GM03348 (cell line): ENCODE results near the gene KLHL36.
A peak's percentile ranks its signal among the peaks of the same experiment; 100 is the strongest.

Source experiments
- DNase-seq: peaks from one replicate; pipeline ENCODE4 v3.0.0; 2012; ENCODE audit warnings: low spot score

Gene KLHL36

GRCh38 chr16:84647828-84648594, at the start of gene KLHL36:
TSS of gene KLHL36 (plus strand) at chr16:84648511. CDS start at chr16:84650868, 2,357 bp downstream.
- DNase-seq: peak; percentile 97

- peak; percentile 78 for DNase-seq
These were observed 48.6 kb upstream of the KLHL36 start for GRCh38 chr16:84599521-84600202.

DNA sequence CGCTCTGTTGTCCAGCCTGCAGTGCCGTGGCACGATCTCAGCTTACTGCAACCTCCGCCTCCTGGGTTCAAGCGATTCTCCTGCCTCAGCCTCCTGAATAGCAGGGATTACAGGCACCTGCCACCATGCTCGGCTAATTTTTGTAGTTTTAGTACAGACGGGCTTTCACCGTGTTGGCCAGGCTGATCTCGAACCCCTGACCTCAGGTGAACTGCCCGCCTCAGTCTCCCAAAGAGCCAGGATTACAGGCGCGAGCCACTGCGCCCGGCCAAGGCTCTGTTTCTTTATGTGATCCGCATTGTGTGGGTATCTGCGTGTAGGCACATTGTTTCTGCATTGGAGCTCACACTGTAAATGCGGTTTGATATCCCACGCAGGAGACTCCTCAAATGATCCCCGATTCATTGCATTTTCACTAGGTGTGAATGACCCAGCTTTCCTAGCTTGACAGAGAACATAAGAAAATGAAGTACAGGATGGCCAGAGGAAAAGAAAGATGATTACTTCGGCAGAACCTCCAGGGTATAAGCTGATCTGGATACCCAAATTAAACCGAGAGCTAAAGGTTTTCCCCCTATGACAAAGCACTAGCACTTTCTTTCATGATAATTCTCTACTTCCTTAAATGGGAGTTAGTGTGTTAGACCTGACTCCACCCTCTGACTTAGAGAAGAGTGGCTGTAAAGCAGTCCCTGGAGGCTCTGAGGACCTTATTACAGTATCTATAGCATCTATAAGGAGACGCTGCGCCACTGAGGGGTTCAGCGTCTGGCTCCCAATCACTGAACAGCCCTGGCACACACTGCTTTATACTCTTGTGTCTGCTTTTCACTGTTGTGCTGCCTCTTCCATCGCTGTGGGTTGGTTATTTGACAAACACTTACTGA, 47.7 kb upstream of the KLHL36 start:
- no peak for DNase-seq

DNA sequence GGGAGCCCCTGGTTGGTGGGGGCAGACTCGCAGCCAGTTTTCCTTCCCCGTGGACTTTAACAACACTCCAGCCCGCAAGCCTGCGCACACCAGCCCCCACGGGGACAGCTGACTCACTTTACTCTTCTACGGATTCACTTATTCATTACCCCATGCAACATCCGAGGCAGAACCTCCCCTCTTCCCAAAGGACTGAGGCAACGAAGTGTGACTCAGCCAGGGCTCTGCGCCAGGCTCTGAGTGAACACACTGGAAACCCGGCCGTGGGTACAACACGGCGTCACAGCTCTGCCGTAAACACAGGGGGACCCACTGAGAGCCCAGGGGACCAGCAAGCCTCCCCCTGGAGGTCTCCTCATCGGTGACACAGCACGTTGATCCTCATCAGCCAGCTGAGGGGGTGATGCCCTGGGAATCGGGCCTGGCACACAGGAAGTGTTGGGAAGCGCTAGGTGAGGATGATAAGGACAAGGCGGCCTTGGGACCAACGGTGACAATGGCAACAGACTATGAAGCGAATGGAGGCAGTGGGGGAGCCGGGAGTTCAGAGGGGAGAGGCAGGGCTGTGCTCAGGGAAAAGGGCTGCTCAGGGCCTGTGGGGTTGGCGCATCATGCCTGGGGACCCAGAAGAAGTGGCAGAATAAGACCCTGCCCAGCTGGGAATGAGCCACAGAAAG, 45.0 kb upstream of the KLHL36 start:
- DNase-seq: peak; percentile 94

GRCh38 chr16:84603940-84604339, 44.4 kb upstream of the KLHL36 start:
- no peak for DNase-seq

GRCh38 chr16:84604477-84605013, 43.8 kb upstream of the KLHL36 start:
- DNase-seq: no peak

GRCh38 chr16:84605339-84605848, 42.9 kb upstream of the KLHL36 start:
- DNase-seq: no peak

DNA sequence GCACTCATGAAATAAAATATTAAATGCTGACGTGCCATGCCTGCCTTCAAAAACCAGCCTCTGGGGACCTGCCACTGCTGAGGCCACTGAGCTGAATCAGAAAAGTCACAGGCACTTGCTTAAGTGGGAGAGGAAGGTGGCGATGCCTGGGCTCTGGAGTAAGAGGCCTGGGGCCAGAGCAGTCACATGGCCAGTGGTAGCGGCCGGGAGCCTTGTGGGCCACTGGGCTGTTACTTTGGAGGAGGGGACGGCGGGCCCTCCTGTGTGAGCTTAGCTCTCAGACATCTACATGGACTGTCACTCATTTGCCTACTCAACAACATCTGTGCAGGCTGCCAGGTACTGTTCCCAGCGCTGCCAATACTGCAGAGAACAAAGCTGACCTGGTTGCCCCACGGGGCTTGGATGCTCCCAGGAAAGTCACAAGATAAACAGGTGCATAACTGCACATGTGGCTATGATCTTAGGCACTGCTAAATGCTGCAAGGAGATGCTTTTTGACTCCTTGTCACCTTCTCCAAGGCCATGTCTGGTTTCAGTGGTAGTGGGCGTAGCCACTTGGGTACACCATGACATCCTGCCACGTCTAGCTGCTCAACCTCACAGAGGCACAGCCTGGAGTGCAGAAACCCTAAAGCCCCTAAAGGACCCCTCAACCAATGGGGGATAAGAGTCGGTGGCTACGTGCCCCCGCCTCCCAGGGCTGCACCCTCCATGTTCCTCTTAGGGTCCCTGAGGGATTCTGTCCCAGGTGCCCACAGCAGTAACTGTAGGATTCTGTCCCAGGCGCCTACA, 42.0 kb upstream of the KLHL36 start:
- DNase-seq: no peak

GRCh38 chr16:84607061-84607460, 41.2 kb upstream of the KLHL36 start:
- DNase-seq: no peak

DNA sequence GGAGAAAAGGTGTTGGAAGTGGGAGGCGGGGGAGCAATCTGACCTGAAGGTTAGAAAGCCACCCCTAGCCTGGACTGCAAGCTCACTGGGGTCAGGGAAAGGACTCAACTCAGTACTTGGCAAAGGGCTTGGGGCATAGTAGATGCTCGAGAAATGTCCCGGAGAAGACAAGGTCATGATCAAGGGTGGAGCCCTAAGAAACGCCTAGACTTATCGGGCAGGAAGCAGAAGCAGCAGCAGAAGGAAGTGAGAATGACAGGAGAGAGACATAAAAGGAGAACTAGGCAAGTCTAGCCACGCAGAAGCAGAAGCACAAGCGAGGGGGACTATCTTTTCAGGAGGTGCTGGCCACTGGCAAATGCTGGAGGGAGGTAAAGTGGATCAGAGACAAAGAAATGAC, 40.6 kb upstream of the KLHL36 start:
- DNase-seq: no peak

- no peak for DNase-seq
These were observed 40.0 kb upstream of the KLHL36 start for GRCh38 chr16:84608282-84608681.

- DNase-seq: no peak
These were observed 38.6 kb upstream of the KLHL36 start for GRCh38 chr16:84609563-84610177.

- no peak for DNase-seq
These were observed 37.9 kb upstream of the KLHL36 start for GRCh38 chr16:84610376-84610775.

DNA sequence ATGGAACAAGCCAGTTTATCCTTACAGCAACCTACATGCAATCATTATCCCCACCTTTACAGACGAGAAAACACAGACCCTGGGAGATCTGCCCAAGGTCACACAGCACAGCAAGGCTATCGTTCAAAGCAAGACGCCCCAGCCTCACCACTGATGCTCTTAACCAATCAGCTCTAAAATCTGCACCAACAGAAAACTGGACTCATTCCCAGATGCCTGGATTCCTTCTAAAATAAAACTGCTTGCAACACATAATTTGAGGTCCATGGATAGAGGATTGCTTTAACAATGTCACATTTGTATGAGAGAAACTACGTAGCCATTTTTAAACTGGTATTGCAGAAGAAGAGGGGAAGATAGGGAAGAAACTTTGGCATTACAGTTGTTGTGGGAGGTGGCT, 37.3 kb upstream of the KLHL36 start:
- DNase-seq: peak; percentile 48

DNA sequence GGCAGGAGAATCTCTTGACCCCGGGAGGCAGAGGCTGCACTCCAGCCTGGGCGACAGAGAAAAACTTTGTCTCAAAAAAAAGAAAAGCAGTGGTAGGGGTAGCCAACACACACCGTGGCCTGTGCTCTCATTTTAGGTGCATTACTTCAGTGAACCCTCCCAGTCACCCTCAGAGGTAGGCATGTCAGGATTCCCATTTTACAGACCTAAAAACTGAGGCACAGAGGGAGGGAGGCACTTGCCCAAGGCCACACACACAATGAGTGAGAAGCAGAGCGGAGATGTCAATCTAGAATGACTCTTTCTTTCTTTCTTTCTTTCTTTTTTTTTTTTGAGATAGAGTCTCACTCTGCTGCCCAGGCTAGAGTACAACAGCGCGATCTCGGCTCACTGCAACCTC, 35.6 kb upstream of the KLHL36 start:
- no peak for DNase-seq

GRCh38 chr16:84613408-84614072, 34.8 kb upstream of the KLHL36 start:
- DNase-seq: no peak

- no peak for DNase-seq
These were observed 34.2 kb upstream of the KLHL36 start for GRCh38 chr16:84614073-84614459.

GRCh38 chr16:84614623-84614967, 33.7 kb upstream of the KLHL36 start:
- DNase-seq: no peak

- no peak for DNase-seq
These were observed 33.1 kb upstream of the KLHL36 start for GRCh38 chr16:84614968-84615813.
